Natural killer cell (primary cell): ENCODE results near the gene NAP1L3. TPM values are rescaled to one million over a fixed set of nuclear protein-coding genes. Genes with fewer than 3 reads are reported as not detected.

ENCODE experiments used
- ATAC-seq, 3 donors: fragments of 150-1000 bp in 2 of 3; fragments of 200-7000 bp in 1 of 3; cut with Tn5 transposase; 1 replicate in 1 of 3; 2 replicates in 2 of 3; pipeline ENCODE4 v1.10.0; 2021; ENCODE audit warnings: mild to moderate bottlenecking in 2 of 3, moderate library complexity in 2 of 3
- DNase-seq, 2 donors: peaks; one replicate each; pipeline versions ENCODE4 v3.0.0 to v3.0.0-alpha.2; 2013 to 2021; ENCODE audit warnings: mixed read lengths in 1 of 2
- H3K27ac ChIP-seq: one replicate; pipeline ENCODE4 v1.5.1; 2013; ENCODE audit warnings: mild to moderate bottlenecking, low read length
- H3K27me3 ChIP-seq: one replicate; pipeline ENCODE4 v1.6.1; 2013; ENCODE audit warnings: low read length; ENCODE audit not compliant: control insufficient read depth, insufficient read depth
- H3K36me3 ChIP-seq: one replicate; pipeline ENCODE4 v1.6.1; 2013; ENCODE audit warnings: low read length; ENCODE audit not compliant: control insufficient read depth, insufficient read depth
- H3K4me1 ChIP-seq: one replicate; pipeline ENCODE4 v1.6.1; 2013; ENCODE audit warnings: low read length; ENCODE audit not compliant: control insufficient read depth, insufficient read depth
- H3K4me3 ChIP-seq: one replicate; pipeline ENCODE4 v1.5.1; 2013; ENCODE audit warnings: low read length
- H3K9me3 ChIP-seq: one replicate; pipeline ENCODE4 v1.6.1; 2013; ENCODE audit warnings: low read length; ENCODE audit not compliant: control insufficient read depth, insufficient read depth
- H3K27ac Mint-ChIP-seq, 2 donors: one replicate each; pipeline ENCODE4 v1.8.0; 2022; ENCODE audit warnings: mild to moderate bottlenecking in 2 of 2, mixed read lengths in 2 of 2, moderate library complexity in 1 of 2
- H3K27me3 Mint-ChIP-seq, 2 donors: one replicate each; pipeline ENCODE4 v1.8.0; 2022; ENCODE audit warnings: low read depth in 2 of 2, mixed read lengths in 2 of 2
- H3K36me3 Mint-ChIP-seq: one replicate; pipeline ENCODE4 v1.8.0; 2022; ENCODE audit warnings: mixed read lengths
- H3K4me1 Mint-ChIP-seq, 2 donors: one replicate each; pipeline ENCODE4 v1.8.0; 2022; ENCODE audit warnings: mixed read lengths in 2 of 2
- H3K4me3 Mint-ChIP-seq: one replicate; pipeline ENCODE4 v1.8.0; 2022; ENCODE audit warnings: mild to moderate bottlenecking, moderate library complexity, mixed read lengths
- H3K9me3 Mint-ChIP-seq, 2 donors: one replicate each; pipeline ENCODE4 v1.8.0; 2022; ENCODE audit warnings: mixed read lengths in 2 of 2
- CTCF ChIP-seq: fragments of 200-600 bp; IDR thresholded peaks from one replicate; pipeline ENCODE4 v1.8.0; 2022; ENCODE audit warnings: antibody characterized with exemption
- WGBS: methylation state at CpG from one replicate; pipeline ENCODE4 v1.1.7; 2013; ENCODE audit warnings: missing lambda C conversion rate; ENCODE audit not compliant: insufficient coverage; 5-methylcytosine and 5-hydroxymethylcytosine counted together
- intact Hi-C: fragments of 100-400 bp; cut with micrococcal nuclease; formaldehyde crosslinking; loops from one replicate; pipeline ENCODE4 v1.14.2; 2022
- total RNA-seq, 4 donors: library from RNA; stranded (reverse); fragments of 120-200 nt in 1 of 4; gene quantifications; one replicate each; pipeline versions ENCODE4 v1.2.3 to v1.2.4, GENCODE V29; 2013 to 2022

Gene NAP1L3
- 1 to 10 TPM; 1.4 to 1.7 (median 1.6) TPM for total RNA-seq
- total RNA-seq (2013): 3.6 TPM

GRCh38 chrX:93673056-93673868 lies at the start of gene NAP1L3:
Gene NAP1L3 (minus strand): TSS chrX:93673578. CDS start chrX:93673304, 274 bp downstream.
- H3K4me1 ChIP-seq: peaks cover 8% of the 10 kb centered on the region
- H3K4me3 ChIP-seq: peak within 1 kb of the TSS; percentile 54
- under 1% methylated on average over 45 of the region's 51 CpGs for WGBS
- no peaks in the 10 kb centered on the region for H3K36me3 Mint-ChIP-seq
- peak within 1 kb of the TSS; percentile 29 for H3K27ac ChIP-seq
- peaks cover 0 to 16% of the 10 kb centered on the region in 2 donors for H3K27me3 Mint-ChIP-seq
- H3K36me3 ChIP-seq: no peaks in the 10 kb centered on the region
- no peaks in the 10 kb centered on the region for H3K9me3 Mint-ChIP-seq
- DNase-seq (peak; percentile 32 to 73), ATAC-seq (peak; percentile 56 to 82 (median 76))
- TF ChIP-seq CTCF: no peak
- no peaks in the 10 kb centered on the region for H3K27me3 ChIP-seq
- peaks cover 13 to 16% of the 10 kb centered on the region in 2 donors for H3K4me1 Mint-ChIP-seq
- peak within 1 kb of the TSS; percentile 90 for H3K4me3 Mint-ChIP-seq
- peak within 1 kb of the TSS; percentile 77 to 87 for H3K27ac Mint-ChIP-seq
- H3K9me3 ChIP-seq: no peaks in the 10 kb centered on the region
- intact Hi-C loops: no loop called here

GRCh38 chrX:93711076-93711475 lies 37.7 kb upstream of the NAP1L3 start:
- H3K36me3 ChIP-seq: no peaks in the 10 kb centered on the region
- no peaks in the 10 kb centered on the region for H3K4me1 ChIP-seq
- TF ChIP-seq CTCF: no peak
- H3K27me3 ChIP-seq: no peaks in the 10 kb centered on the region
- ATAC-seq (no peak), DNase-seq (no peak)
- H3K27ac Mint-ChIP-seq: no peak overlapping the region
- H3K4me3 ChIP-seq: no peak overlapping the region
- H3K4me3 Mint-ChIP-seq: no peak overlapping the region
- WGBS: 100% methylated on average over 3 of the region's 4 CpGs
- intact Hi-C loops: no loop called here
- H3K27ac ChIP-seq: no peak overlapping the region
- H3K27me3 Mint-ChIP-seq: no peaks in the 10 kb centered on the region
- H3K36me3 Mint-ChIP-seq: no peaks in the 10 kb centered on the region
- H3K9me3 ChIP-seq: no peaks in the 10 kb centered on the region
- H3K9me3 Mint-ChIP-seq: peaks cover 4 to 11% of the 10 kb centered on the region in 2 donors
- H3K4me1 Mint-ChIP-seq: no peaks in the 10 kb centered on the region

- intact Hi-C loops: no loop called here
- peaks cover 2 to 8% of the 10 kb centered on the region in 2 donors for H3K9me3 Mint-ChIP-seq
- H3K4me1 Mint-ChIP-seq: no peaks in the 10 kb centered on the region
- H3K27me3 Mint-ChIP-seq: no peaks in the 10 kb centered on the region
- Histone ChIP-seq H3K27me3 (no peaks in the 10 kb centered on the region), H3K4me1 (no peaks in the 10 kb centered on the region), H3K36me3 (no peaks in the 10 kb centered on the region), H3K27ac (no peak overlapping the region), H3K4me3 (no peak overlapping the region), H3K9me3 (no peaks in the 10 kb centered on the region)
- no peak overlapping the region for H3K4me3 Mint-ChIP-seq
- no CpG with 5 or more reads among the region's 2 CpGs for WGBS
- H3K27ac Mint-ChIP-seq: no peak overlapping the region
- DNase-seq (no peak), ATAC-seq (no peak)
- H3K36me3 Mint-ChIP-seq: no peaks in the 10 kb centered on the region
- no peak for TF ChIP-seq CTCF
Measured at GRCh38 chrX:93703701-93704100, 30.3 kb upstream of the NAP1L3 start.
